GM18858 (cell line): ENCODE data around the gene AQP2.

Experiments
- ATAC-seq: cut with Tn5 transposase; IDR thresholded peaks from one replicate; pipeline ENCODE4 v1.9.1; 2021; ENCODE audit not compliant: unreplicated experiment

The AQP2 gene

GRCh38 chr12:49920241-49920914, 30.2 kb upstream of the AQP2 start:
- ATAC-seq, result no peak

GRCh38 chr12:49920915-49921286, 29.6 kb upstream of the AQP2 start:
- no peak for ATAC-seq

GRCh38 chr12:49921299-49921698, 29.2 kb upstream of the AQP2 start:
- ATAC-seq, result no peak

- ATAC-seq, result no peak
Measured at GRCh38 chr12:49921936-49922335, 28.6 kb upstream of the AQP2 start.

GRCh38 chr12:49922349-49923034, 28.0 kb upstream of the AQP2 start:
- no peak for ATAC-seq

- ATAC-seq, result no peak
Measured at GRCh38 chr12:49923035-49923644, 27.4 kb upstream of the AQP2 start.

GRCh38 chr12:49923880-49924556, 26.5 kb upstream of the AQP2 start:
- ATAC-seq, result no peak

- ATAC-seq, result no peak
Measured at GRCh38 chr12:49924628-49925246, 25.8 kb upstream of the AQP2 start.

GRCh38 chr12:49925433-49926204, 24.9 kb upstream of the AQP2 start:
- ATAC-seq, result no peak

- no peak for ATAC-seq
Measured at GRCh38 chr12:49928471-49928870, 22.1 kb upstream of the AQP2 start.

- no peak for ATAC-seq
Measured at GRCh38 chr12:49929581-49929980, 21.0 kb upstream of the AQP2 start.

- ATAC-seq, result no peak
Measured at GRCh38 chr12:49930515-49931288, 19.8 kb upstream of the AQP2 start.

- no peak for ATAC-seq
Measured at GRCh38 chr12:49932023-49932422, 18.5 kb upstream of the AQP2 start.

- no peak for ATAC-seq
Measured at GRCh38 chr12:49932533-49933130, 17.9 kb upstream of the AQP2 start.

- no peak for ATAC-seq
Measured at GRCh38 chr12:49933796-49934195, 16.7 kb upstream of the AQP2 start.

- ATAC-seq, result no peak
Measured at GRCh38 chr12:49934505-49934904, 16.0 kb upstream of the AQP2 start.

- ATAC-seq, result no peak
Measured at GRCh38 chr12:49936925-49937324, 13.6 kb upstream of the AQP2 start.

- no peak for ATAC-seq
Measured at GRCh38 chr12:49937639-49938300, 12.8 kb upstream of the AQP2 start.

GRCh38 chr12:49939307-49939706, 11.2 kb upstream of the AQP2 start:
- ATAC-seq, result no peak
